Peyer's patch (tissue), 4 donors: ENCODE measurements around the gene SYT13. TPM values are rescaled to one million over a fixed set of nuclear protein-coding genes. Genes with fewer than 3 reads are reported as not detected.
"Not testable (repeated sequence)": the region's sequence is repeated elsewhere in the genome, so short reads cannot be mapped to it uniquely, and the experiment has no call there.

Source experiments
- DNase-seq, 3 donors: peaks; one replicate each; pipeline ENCODE4 v3.0.0-alpha.2; 2017 to 2019
- H3K27ac ChIP-seq, 4 donors: fragments of 200-600 bp; sonication (generic); one replicate each; pipeline ENCODE4 v1.5.1; 2016 to 2019
- H3K27me3 ChIP-seq, 2 donors: fragments of 200-600 bp; sonication (generic); one replicate each; pipeline ENCODE4 v1.5.1; 2019
- H3K36me3 ChIP-seq, 3 donors: fragments of 200-600 bp; sonication (generic); one replicate each; pipeline ENCODE4 v1.5.1; 2016 to 2019
- H3K4me1 ChIP-seq, 4 donors: fragments of 200-600 bp; sonication (generic); one replicate each; pipeline ENCODE4 v1.5.1; 2016 to 2019
- H3K4me3 ChIP-seq, 4 donors: fragments of 200-600 bp; sonication (generic); 1 replicate in 3 of 4; 2 replicates in 1 of 4; pipeline ENCODE4 v1.5.1; 2016 to 2019; ENCODE audit warnings: mild to moderate bottlenecking in 1 of 4
- H3K9me3 ChIP-seq, 4 donors: fragments of 200-600 bp; sonication (generic); one replicate each; pipeline ENCODE4 v1.5.1; 2016 to 2019; ENCODE audit warnings: mild to moderate bottlenecking in 1 of 4
- CTCF ChIP-seq, 6 experiments: fragments of 450-650 bp in 4 of 6; fragments of 200-600 bp in 2 of 6; sonication (generic) in 1 of 6; IDR thresholded peaks; one replicate each; pipeline ENCODE4 v1.5.1; 2017 to 2019; ENCODE audit warnings: antibody characterized with exemption in 6 of 6, mild to moderate bottlenecking in 3 of 6, moderate library complexity in 1 of 6
- POLR2A ChIP-seq, 2 donors: fragments of 450-650 bp; IDR thresholded peaks; one replicate each; pipeline ENCODE4 v1.5.1; 2017; ENCODE audit warnings: antibody characterized with exemption in 2 of 2, mild to moderate bottlenecking in 2 of 2, moderate library complexity in 2 of 2
- total RNA-seq, 4 donors: library from RNA; depleted of rRNA; stranded (reverse); fragments of >200 nt; gene quantifications; one replicate each; pipeline ENCODE4 v1.1.0, GENCODE V29; 2016

Gene SYT13
- total RNA-seq, 4 donors from 2014 or later, result 15.4 to 41.3 (median 25.2) TPM

DNA sequence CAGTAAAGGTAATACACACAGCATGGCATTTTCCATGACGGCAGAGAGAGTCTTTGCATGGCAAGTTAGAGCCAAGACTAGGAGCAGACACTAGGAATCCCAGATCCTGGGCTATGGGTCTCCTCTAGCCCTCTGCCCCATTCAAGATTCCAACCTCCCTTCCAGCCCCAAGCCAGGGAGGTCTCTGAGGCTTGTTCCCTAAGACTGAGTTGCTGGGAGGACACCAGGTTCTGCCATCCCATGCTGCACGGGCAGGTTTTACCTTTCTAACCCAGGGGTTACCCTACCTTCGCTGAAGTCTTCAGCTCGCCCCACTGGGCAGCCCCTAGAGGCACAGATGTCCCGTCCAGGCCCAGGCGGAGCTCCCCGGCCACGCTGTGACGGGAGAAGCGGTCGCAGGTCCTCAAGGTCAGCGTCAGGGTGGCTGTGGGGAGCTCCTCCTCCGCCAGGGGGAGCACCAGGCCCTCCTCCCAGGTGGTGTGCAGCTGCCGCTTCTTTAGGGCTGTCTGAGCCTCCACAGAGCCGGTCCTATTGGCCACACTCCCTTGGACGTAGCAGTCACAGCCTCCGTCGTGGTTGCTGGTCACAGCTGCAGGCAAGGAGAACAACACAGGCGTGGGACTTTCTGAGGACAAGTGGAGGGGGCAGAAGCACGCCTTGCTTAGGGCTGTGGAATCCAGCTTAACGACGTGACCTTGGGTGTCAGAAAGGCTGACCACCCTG lies 33.8 kb downstream of the SYT13 start:
- Histone ChIP-seq H3K36me3 (no peaks in the 10 kb centered on the region), H3K9me3 (no peaks in the 10 kb centered on the region), H3K4me1 (no peaks in the 10 kb centered on the region), H3K27me3 (no peaks in the 10 kb centered on the region), H3K27ac (peak overlapping the region in 1 of 4 donors; percentile 8), H3K4me3 (no peak overlapping the region)
- TF ChIP-seq CTCF (IDR thresholded peaks at IDR 0.05) (peak in 4 of 6 experiments; percentile 58 to 94 (median 92)), POLR2A (IDR thresholded peaks at IDR 0.05) (no peak)
- DNase-seq, result peak; percentile 28 to 90 (median 88)

DNA sequence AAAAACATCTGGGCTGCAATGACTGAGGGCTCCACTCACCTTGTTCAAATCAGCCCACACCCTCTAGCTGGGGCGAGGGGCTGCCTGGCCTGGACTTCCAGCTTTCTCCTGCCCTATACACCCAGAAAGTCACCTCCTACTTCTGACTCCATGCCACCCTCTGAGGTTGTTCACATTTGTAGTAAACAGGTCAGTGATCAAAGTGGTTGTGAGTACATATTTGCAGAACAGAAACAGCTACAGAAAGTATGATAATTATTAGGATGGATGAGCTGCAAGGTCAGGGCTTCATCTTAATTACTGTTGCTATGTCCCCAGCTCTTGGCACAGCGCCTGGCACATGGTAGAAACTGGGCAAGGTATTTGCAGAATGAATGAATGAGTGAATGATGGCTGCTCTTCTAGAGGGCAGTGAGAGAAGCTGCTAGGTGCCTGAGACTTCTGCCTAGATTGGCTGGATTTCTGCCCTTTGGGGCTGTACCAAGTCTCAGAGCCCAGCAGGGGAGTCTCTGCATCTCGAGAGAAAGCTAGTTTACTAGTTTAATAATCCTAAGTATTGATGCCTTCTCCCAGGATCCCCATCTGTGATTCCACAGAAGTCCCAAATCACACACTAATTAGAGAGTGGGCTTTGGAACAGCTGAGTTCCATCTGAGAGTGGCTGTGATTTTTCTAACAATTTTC lies 36.0 kb downstream of the SYT13 start:
- no peaks in the 10 kb centered on the region for H3K36me3 ChIP-seq
- no peak for TF ChIP-seq POLR2A (IDR thresholded peaks at IDR 0.05)
- no peak for TF ChIP-seq CTCF (IDR thresholded peaks at IDR 0.05)
- H3K27ac ChIP-seq, result no peak overlapping the region
- no peaks in the 10 kb centered on the region for H3K9me3 ChIP-seq
- no peaks in the 10 kb centered on the region for H3K4me1 ChIP-seq
- no peak for DNase-seq
- H3K27me3 ChIP-seq, result no peaks in the 10 kb centered on the region
- no peak overlapping the region for H3K4me3 ChIP-seq

DNA sequence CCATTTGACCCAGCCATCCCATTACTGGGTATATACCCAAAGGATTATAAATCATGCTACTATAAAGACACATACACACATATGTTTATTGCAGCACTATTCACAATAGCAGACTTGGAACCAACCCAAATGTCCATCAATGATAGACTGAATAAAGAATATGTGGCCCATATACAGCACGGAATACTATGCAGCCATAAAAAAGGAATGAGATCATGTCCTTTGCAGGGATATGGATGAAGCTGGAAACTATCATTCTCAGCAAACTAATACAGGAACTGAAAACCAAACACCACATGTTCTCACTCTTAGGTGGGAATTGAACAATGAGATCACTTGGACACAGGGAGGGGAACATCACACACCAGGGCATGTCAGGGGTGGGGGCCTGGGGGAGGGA lies 36.8 kb downstream of the SYT13 start:
- not testable (repeated sequence) for DNase-seq, H3K36me3 ChIP-seq, H3K27me3 ChIP-seq, H3K4me3 ChIP-seq, H3K4me1 ChIP-seq, H3K27ac ChIP-seq, H3K9me3 ChIP-seq

DNA sequence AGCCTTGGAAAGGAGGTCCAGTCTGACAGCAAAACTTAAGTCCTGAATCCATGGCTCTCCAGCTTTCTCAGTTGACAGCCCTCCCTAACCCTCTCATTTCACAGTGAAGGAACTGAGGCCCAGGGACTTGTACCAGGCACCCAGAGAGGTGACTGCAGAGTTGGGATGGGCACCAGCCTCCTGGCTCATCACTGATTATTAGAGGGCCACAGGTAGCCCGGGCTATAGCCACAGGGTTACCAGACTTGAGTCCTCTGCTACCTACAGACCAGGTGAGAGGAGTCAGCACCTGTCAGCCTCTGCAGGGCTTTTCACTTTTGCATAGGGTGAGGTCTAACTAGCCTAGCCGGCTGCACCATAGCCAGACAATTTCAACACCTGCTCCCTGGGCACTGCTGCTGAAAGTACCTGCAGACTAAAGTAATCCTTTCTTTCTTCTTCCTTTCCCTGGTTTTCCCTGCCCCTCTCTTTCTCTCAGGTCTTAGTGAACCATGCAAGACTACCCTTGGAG lies 37.6 kb downstream of the SYT13 start:
- H3K36me3 ChIP-seq, result no peaks in the 10 kb centered on the region
- TF ChIP-seq CTCF (IDR thresholded peaks at IDR 0.05) (no peak), POLR2A (IDR thresholded peaks at IDR 0.05) (no peak)
- H3K27me3 ChIP-seq, result no peaks in the 10 kb centered on the region
- DNase-seq, result no peak
- H3K27ac ChIP-seq, result no peak overlapping the region
- no peak overlapping the region for H3K4me3 ChIP-seq
- no peaks in the 10 kb centered on the region for H3K9me3 ChIP-seq
- H3K4me1 ChIP-seq, result no peaks in the 10 kb centered on the region

DNA sequence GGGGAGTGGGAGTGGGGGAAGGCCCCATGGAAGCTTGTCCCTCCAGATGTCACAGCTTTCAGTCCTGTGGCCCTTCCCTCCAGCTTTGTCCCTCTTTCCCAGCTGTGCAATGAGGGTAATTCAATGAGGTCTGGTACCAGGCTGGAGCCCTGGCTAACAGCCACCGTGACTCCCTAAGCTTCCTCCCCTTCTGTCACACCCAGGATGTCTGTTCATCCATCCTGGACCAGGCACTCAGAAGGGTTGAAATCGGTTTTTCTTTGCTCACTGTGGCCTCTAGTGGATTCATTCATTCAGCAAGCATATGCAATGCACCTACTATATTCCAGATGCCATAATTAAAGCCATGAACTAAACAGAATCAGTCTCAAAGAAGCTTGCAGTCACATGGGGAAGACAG lies 38.7 kb downstream of the SYT13 start:
- Histone ChIP-seq H3K4me1 (no peaks in the 10 kb centered on the region), H3K36me3 (no peaks in the 10 kb centered on the region), H3K4me3 (no peak overlapping the region), H3K9me3 (no peaks in the 10 kb centered on the region), H3K27ac (no peak overlapping the region), H3K27me3 (no peaks in the 10 kb centered on the region)
- DNase-seq, result no peak
- TF ChIP-seq POLR2A (IDR thresholded peaks at IDR 0.05) (no peak), CTCF (IDR thresholded peaks at IDR 0.05) (no peak)

- Histone ChIP-seq H3K27ac (no peak overlapping the region), H3K36me3 (no peaks in the 10 kb centered on the region), H3K4me1 (no peaks in the 10 kb centered on the region), H3K4me3 (no peak overlapping the region), H3K27me3 (no peaks in the 10 kb centered on the region), H3K9me3 (no peaks in the 10 kb centered on the region)
- TF ChIP-seq CTCF (IDR thresholded peaks at IDR 0.05) (no peak), POLR2A (IDR thresholded peaks at IDR 0.05) (no peak)
- peak in 1 of 3 donors; percentile 21 for DNase-seq
Measured at GRCh38 chr11:45246241-45246640, 39.9 kb downstream of the SYT13 start.
